Stimulated activated CD8-positive, alpha-beta memory T cell treated with anti-CD3 and anti-CD28 coated beads, Interleukin-12 subunit alpha, Interleukin-12 subunit beta, amount 100 ng/mL, for 24 hours (primary cell): Measurements from ENCODE around the gene FBXO2.
"Not testable (repeated sequence)": the region's sequence is repeated elsewhere in the genome, so short reads cannot be mapped to it uniquely, and the experiment has no call there.

ENCODE experiments used
- DNase-seq: peaks from one replicate; pipeline ENCODE4 v3.0.0-alpha.2; 2020; ENCODE audit errors: extremely low read depth

Gene FBXO2

GRCh38 chr1:11629184-11630016, 24.8 kb downstream of the FBXO2 start:
- DNase-seq, result no peak

- DNase-seq, result no peak
Measured at GRCh38 chr1:11628767-11629166, 25.5 kb downstream of the FBXO2 start.

GRCh38 chr1:11626551-11626950, 27.7 kb downstream of the FBXO2 start:
- no peak for DNase-seq

GRCh38 chr1:11623702-11624101, 30.5 kb downstream of the FBXO2 start:
- no peak for DNase-seq

- DNase-seq, result no peak
Measured at GRCh38 chr1:11622398-11622797, 31.8 kb downstream of the FBXO2 start.

GRCh38 chr1:11620924-11621323, 33.3 kb downstream of the FBXO2 start:
- DNase-seq, result no peak

GRCh38 chr1:11620405-11620804, 33.8 kb downstream of the FBXO2 start:
- no peak for DNase-seq

- DNase-seq, result no peak
Measured at GRCh38 chr1:11617741-11618140, 36.5 kb downstream of the FBXO2 start.

- no peak for DNase-seq
Measured at GRCh38 chr1:11617314-11617713, 36.9 kb downstream of the FBXO2 start.

- no peak for DNase-seq
Measured at GRCh38 chr1:11616766-11617165, 37.5 kb downstream of the FBXO2 start.

- no peak for DNase-seq
Measured at GRCh38 chr1:11615090-11615489, 39.1 kb downstream of the FBXO2 start.

- DNase-seq, result no peak
Measured at GRCh38 chr1:11613347-11613746, 40.9 kb downstream of the FBXO2 start.

GRCh38 chr1:11611638-11612327, 42.4 kb downstream of the FBXO2 start:
- no peak for DNase-seq

GRCh38 chr1:11610629-11611180, 43.5 kb downstream of the FBXO2 start:
- DNase-seq, result no peak

GRCh38 chr1:11609378-11609777, 44.9 kb downstream of the FBXO2 start:
- DNase-seq, result not testable (repeated sequence)

GRCh38 chr1:11608596-11609130, 45.6 kb downstream of the FBXO2 start:
- not testable (repeated sequence) for DNase-seq

GRCh38 chr1:11606775-11607174, 47.5 kb downstream of the FBXO2 start:
- no peak for DNase-seq

- DNase-seq, result no peak
Measured at GRCh38 chr1:11602981-11603380, 51.2 kb downstream of the FBXO2 start.

- DNase-seq, result no peak
Measured at GRCh38 chr1:11602424-11602823, 51.8 kb downstream of the FBXO2 start.

GRCh38 chr1:11600836-11601235, 53.4 kb downstream of the FBXO2 start:
- no peak for DNase-seq

GRCh38 chr1:11599891-11600576, 54.2 kb downstream of the FBXO2 start:
- DNase-seq, result no peak

GRCh38 chr1:11598461-11598860, 55.8 kb downstream of the FBXO2 start:
- DNase-seq, result no peak
